ENCODE data around the gene RRP12. TPM values are rescaled to one million over a fixed set of nuclear protein-coding genes. Genes with fewer than 3 reads are reported as not detected.

The RRP12 gene
- total and polyA plus RNA-seq, 9 of the 15 experiments (the other 6 are each of a cell fraction or from before 2014, with no cell fraction given), result 4.6 to 68.2 (median 21.8) TPM

GRCh38 chr10:97307441-97307840, 93.7 kb downstream of the RRP12 start:
- H3K4me2 ChIP-seq (ENCODE audit: insufficient read depth, low read length), result no peak overlapping the region
- POLR2A ChIA-PET, result no interaction called here
- CTCF ChIA-PET (ENCODE audit: low intra/inter-chr PET ratio), result no interaction called here
- TF ChIP-seq PREB (CRISPR knock-in tag; IDR thresholded peaks at IDR 0.05) (no peak), ZNF263 (CRISPR knock-in tag; IDR thresholded peaks at IDR 0.05; ENCODE audit: borderline replicate concordance) (0 out of 2 replicates have a peak, but pooled peaks have one; percentile 42), ZBTB17 (CRISPR knock-in tag; IDR thresholded peaks at IDR 0.05) (no peak), RBM22 (IDR thresholded peaks at IDR 0.05; ENCODE audit: low read depth, low read length, poor library complexity, severe bottlenecking) (no peak), ZBTB40 (IDR thresholded peaks at IDR 0.05) (no peak), ZBTB40 (CRISPR knock-in tag; IDR thresholded peaks at IDR 0.05) (no peak), ZNF583 (CRISPR knock-in tag; IDR thresholded peaks at IDR 0.05) (no peak), ZNF561 (CRISPR knock-in tag; conservative IDR thresholded peaks at IDR 0.05) (no peak), RBFOX2 (IDR thresholded peaks at IDR 0.05; ENCODE audit: low read depth, low read length) (no peak), ETV1 (tag; conservative IDR thresholded peaks at IDR 0.05; ENCODE audit: low read depth) (no peak), CXXC5 (CRISPR knock-in tag; IDR thresholded peaks at IDR 0.05) (no peak), TCF7 (IDR thresholded peaks at IDR 0.05; ENCODE audit: borderline replicate concordance) (no peak)

More at GRCh38 chr10:97307441-97307840, 93.7 kb downstream of the RRP12 start:
- Histone ChIP-seq H4K20me1 (replicated peaks; ENCODE audit: control insufficient read depth, insufficient read depth, low read length) (no peaks in the 10 kb centered on the region), H3K36me3 (ENCODE audit: control insufficient read depth, insufficient read depth, low read length) (no peaks in the 10 kb centered on the region), H3K27ac (ENCODE audit: extremely low read depth, low read depth, low read length) (no peak overlapping the region), H3K4me3 (no peak overlapping the region), H3K9ac (ENCODE audit: insufficient read depth in 1 of 2, low read depth in 2 of 2, low read length in 2 of 2) (peak overlapping the region in 1 of 2 experiments; percentile 6; a peak in 2 of 4 replicates), H3K79me2 (ENCODE audit: control insufficient read depth, insufficient read depth, low read length) (no peaks in the 10 kb centered on the region), H3K9me3 (replicated peaks; ENCODE audit: control insufficient read depth, insufficient read depth, low read depth, low read length) (no peaks in the 10 kb centered on the region), H3K4me1 (replicated peaks in 1 of 2; ENCODE audit: control insufficient read depth in 2 of 2, insufficient read depth in 2 of 2, low read length in 2 of 2) (peaks cover 3 to 4% of the 10 kb centered on the region in 2 experiments; a peak in 2 of 5 replicates), H3K27me3 (ENCODE audit: control insufficient read depth in 2 of 2, insufficient read depth in 2 of 2, low read length in 2 of 2) (no peaks in the 10 kb centered on the region), H2AFZ (ENCODE audit: low read depth, low read length) (peak overlapping the region; percentile 53; the same call in 1 of the 2 replicates), H3K9me1 (ENCODE audit: control insufficient read depth, insufficient read depth, low read length) (no peaks in the 10 kb centered on the region)
- ATAC-seq (peak; percentile 69), DNase-seq (ENCODE audit: extremely low read depth in 1 of 4, low spot score in 3 of 4) (no peak), FAIRE-seq (peak; percentile 48)
- 89% methylated on average over 1 of the region's 1 CpG for WGBS (ENCODE audit: insufficient coverage, low coverage, missing lambda C conversion rate)
- in situ Hi-C loops (cut with MboI), result no loop called here
- no TSS peak for BruUV-seq (replicated peaks)
- intact Hi-C loops (cut with micrococcal nuclease), result no loop called here

All from K562 (cell line).